Right lobe of liver (tissue), 6 donors: ENCODE data around the gene DDX43. TPM values are rescaled to one million over a fixed set of nuclear protein-coding genes. Genes with fewer than 3 reads are reported as not detected.
"Not testable (repeated sequence)": the region's sequence is repeated elsewhere in the genome, so short reads cannot be mapped to it uniquely, and the experiment has no call there.

Experiments used
- ATAC-seq, 4 donors: fragments of 200-7000 bp; cut with Tn5 transposase; one replicate each; pipeline ENCODE4 v1.9.1; 2020; ENCODE audit warnings: mild to moderate bottlenecking in 4 of 4, moderate library complexity in 4 of 4
- DNase-seq, 3 donors: peaks; one replicate each; pipeline ENCODE4 v3.0.0-alpha.2; 2020
- H3K27ac ChIP-seq, 3 donors: fragments of 200-600 bp; one replicate each; pipeline ENCODE4 v1.8.0; 2022
- H3K27me3 ChIP-seq, 2 donors: fragments of 200-600 bp; one replicate each; pipeline ENCODE4 v1.8.0; 2022
- H3K36me3 ChIP-seq, 4 donors: fragments of 200-600 bp; sonication (generic) in 1 of 4; one replicate each; pipeline versions ENCODE4 v1.5.1 to v1.8.0; 2017 to 2022; ENCODE audit warnings: control low read depth in 1 of 4
- H3K4me1 ChIP-seq, 4 donors: fragments of 200-600 bp; sonication (generic) in 1 of 4; one replicate each; pipeline versions ENCODE4 v1.5.1 to v1.8.0; 2017 to 2022; ENCODE audit warnings: control low read depth in 1 of 4
- H3K4me3 ChIP-seq, 3 donors: fragments of 200-600 bp; one replicate each; pipeline ENCODE4 v1.8.0; 2022
- H3K9me3 ChIP-seq, 4 donors: fragments of 200-600 bp; sonication (generic) in 1 of 4; one replicate each; pipeline versions ENCODE4 v1.5.1 to v1.8.0; 2017 to 2022; ENCODE audit warnings: control low read depth in 1 of 4
- POLR2A ChIP-seq: fragments of 450-650 bp; IDR thresholded peaks from one replicate; pipeline ENCODE4 v1.6.1; 2017; ENCODE audit warnings: antibody characterized with exemption, mild to moderate bottlenecking
- WGBS: methylation state at CpG from one replicate; pipeline ENCODE4 v1.1.6; 2018; ENCODE audit warnings: low coverage, low lambda C conversion rate; ENCODE audit not compliant: insufficient coverage; ENCODE audit errors: missing lambda C conversion rate; 5-methylcytosine and 5-hydroxymethylcytosine counted together
- intact Hi-C, 2 donors: fragments of 100-400 bp; cut with DNase I; formaldehyde crosslinking; loops; one replicate each; pipeline versions ENCODE4 v1.11.2 to v1.14.1; 2022
- small RNA-seq, 2 experiments: library from RNA; depleted of rRNA; stranded (forward); fragments of <200 nt; gene quantifications; one replicate each; pipeline ENCODE3, GENCODE V24; 2016
- total RNA-seq, 6 experiments: library from RNA; depleted of rRNA in 2 of 6; stranded (reverse); fragments of >200 nt in 2 of 6; fragmentation: NEBNext Ultra II Directional in 3 of 6; extraction: Animal tissue kit (Norgen Biotek cat#: 25700) in 3 of 6; gene quantifications; one replicate each; pipeline versions ENCODE4 v1.1.0 to v1.2.4, GENCODE V29; 2016 to 2023
- TF ChIP-seq, protein P1 (sequence below), 4 donors: fragments of 200-600 bp in 3 of 4; fragments of 450-650 bp in 1 of 4; IDR thresholded peaks; one replicate each; pipeline versions ENCODE4 v1.5.1 to v1.8.0; 2016 to 2022; ENCODE audit warnings: antibody characterized with exemption in 4 of 4, mild to moderate bottlenecking in 2 of 4
- donor health status: DM: no; HTN: yes; CAD: no.
- donor health status: DM: no; HTN: no; CAD: no.
- donor health status: DM: no; HTN: no; CAD: no.
- donor health status: DM: no; HTN: yes; CAD: no.
- donor health status: DM: no; HTN: yes; CAD: no.

The DDX43 gene
- total RNA-seq, 6 experiments from 2014 or later: not detected

- WGBS: 15% methylated on average over 3 of the region's 3 CpGs
- no peaks in the 10 kb centered on the region for H3K36me3 ChIP-seq
- no peak overlapping the region for H3K4me3 ChIP-seq
- ATAC-seq: peak in 3 of 4 donors; percentile 46 to 67 (median 57)
- intact Hi-C loops: no loop called here
- H3K27ac ChIP-seq: no peak overlapping the region
- H3K27me3 ChIP-seq: no peaks in the 10 kb centered on the region
- no peaks in the 10 kb centered on the region for H3K4me1 ChIP-seq
- DNase-seq: no peak
- TF ChIP-seq, protein P1, sequence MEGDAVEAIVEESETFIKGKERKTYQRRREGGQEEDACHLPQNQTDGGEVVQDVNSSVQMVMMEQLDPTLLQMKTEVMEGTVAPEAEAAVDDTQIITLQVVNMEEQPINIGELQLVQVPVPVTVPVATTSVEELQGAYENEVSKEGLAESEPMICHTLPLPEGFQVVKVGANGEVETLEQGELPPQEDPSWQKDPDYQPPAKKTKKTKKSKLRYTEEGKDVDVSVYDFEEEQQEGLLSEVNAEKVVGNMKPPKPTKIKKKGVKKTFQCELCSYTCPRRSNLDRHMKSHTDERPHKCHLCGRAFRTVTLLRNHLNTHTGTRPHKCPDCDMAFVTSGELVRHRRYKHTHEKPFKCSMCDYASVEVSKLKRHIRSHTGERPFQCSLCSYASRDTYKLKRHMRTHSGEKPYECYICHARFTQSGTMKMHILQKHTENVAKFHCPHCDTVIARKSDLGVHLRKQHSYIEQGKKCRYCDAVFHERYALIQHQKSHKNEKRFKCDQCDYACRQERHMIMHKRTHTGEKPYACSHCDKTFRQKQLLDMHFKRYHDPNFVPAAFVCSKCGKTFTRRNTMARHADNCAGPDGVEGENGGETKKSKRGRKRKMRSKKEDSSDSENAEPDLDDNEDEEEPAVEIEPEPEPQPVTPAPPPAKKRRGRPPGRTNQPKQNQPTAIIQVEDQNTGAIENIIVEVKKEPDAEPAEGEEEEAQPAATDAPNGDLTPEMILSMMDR (IDR thresholded peaks at IDR 0.05): no peak
- no peak for TF ChIP-seq POLR2A
- H3K9me3 ChIP-seq: no peaks in the 10 kb centered on the region
These were observed 61.4 kb downstream of the DDX43 start for GRCh38 chr6:73455865-73456629.

DNA sequence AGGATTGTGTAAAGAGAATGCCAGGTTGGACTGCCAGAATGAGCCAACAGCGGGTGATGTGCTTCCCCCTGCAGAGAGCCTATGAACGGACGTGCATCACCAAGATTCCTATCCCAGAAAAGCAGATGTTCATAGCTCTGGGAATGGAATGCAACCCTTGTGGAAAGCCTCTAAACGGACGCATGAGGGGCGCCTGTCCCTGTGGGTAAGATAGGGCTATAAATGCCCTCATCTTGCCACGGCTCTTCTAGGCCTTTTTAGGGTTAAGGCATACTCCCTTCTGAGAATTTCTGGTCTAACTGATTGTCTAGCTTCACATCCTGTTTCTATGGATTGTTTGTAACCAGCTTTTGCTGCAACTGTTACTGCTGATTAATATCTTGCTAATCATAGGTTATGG is 64.8 kb downstream of the DDX43 start:
- DNase-seq, H3K9me3 ChIP-seq, H3K27ac ChIP-seq, H3K4me3 ChIP-seq, ATAC-seq, intact Hi-C loops, H3K27me3 ChIP-seq, H3K36me3 ChIP-seq: not testable (repeated sequence)
- 78% methylated on average over 7 of the region's 7 CpGs for WGBS
- H3K4me1 ChIP-seq: peaks cover 0 to 18% (median 7%) of the 10 kb centered on the region in 4 donors

GRCh38 chr6:73460056-73460455 is 65.4 kb downstream of the DDX43 start:
- DNase-seq (no peak), ATAC-seq (no peak)
- TF ChIP-seq POLR2A: no peak
- TF ChIP-seq, protein P1 (IDR thresholded peaks at IDR 0.05): no peak
- 74% methylated on average over 5 of the region's 5 CpGs for WGBS
- no peak overlapping the region for H3K27ac ChIP-seq
- intact Hi-C loops: no loop called here
- H3K36me3 ChIP-seq: peaks cover 0 to 3% (median 0%) of the 10 kb centered on the region in 4 donors
- H3K9me3 ChIP-seq: no peaks in the 10 kb centered on the region
- no peak overlapping the region for H3K4me3 ChIP-seq
- peaks cover 0 to 18% (median 8%) of the 10 kb centered on the region in 4 donors for H3K4me1 ChIP-seq
- no peaks in the 10 kb centered on the region for H3K27me3 ChIP-seq

- ATAC-seq: peak; percentile 94 to 96 (median 96)
- no peaks in the 10 kb centered on the region for H3K27me3 ChIP-seq
- H3K27ac ChIP-seq: peak within 1 kb of the TSS; percentile 92 to 97 (median 92)
- TF ChIP-seq, protein P1 (IDR thresholded peaks at IDR 0.05): no peak
- peak; percentile 78 for TF ChIP-seq POLR2A
- 1% methylated on average over 44 of the region's 55 CpGs for WGBS
- H3K4me1 ChIP-seq: peaks cover 0 to 18% (median 8%) of the 10 kb centered on the region in 4 donors
- H3K4me3 ChIP-seq: peak within 1 kb of the TSS; percentile 79 to 86 (median 85)
- peak; percentile 89 to 95 (median 93) for DNase-seq
- H3K36me3 ChIP-seq: peaks cover 0 to 9% (median 7%) of the 10 kb centered on the region in 4 donors
- intact Hi-C loops: no loop called here
- H3K9me3 ChIP-seq: no peaks in the 10 kb centered on the region
These were observed 67.1 kb downstream of the DDX43 start, which contains the start of gene MTO1 for GRCh38 chr6:73461537-73462350. Gene MTO1, plus strand, starts transcription at chr6:73461737. Its CDS starts 118 bp downstream, at chr6:73461855.

Small RNAs within 50 kb of the gene (small RNA-seq; reads per million reads assigned to genes)
- gene RNU6-975P (0 reads per million in 2 experiments), gene RPL39P3 (0 reads per million in 2 experiments)

Other genes starting within 250 kb of the DDX43 start
- gene KHDC1L, start 169.3 kb upstream of the DDX43 start, total RNA-seq: not detected
- gene KHDC1, start 131.6 kb upstream of the DDX43 start, total RNA-seq: under 1 TPM in 1 of 6 experiments, not detected in 5; 0.55 TPM
- not detected for gene DPPA5, start 40.6 kb upstream of the DDX43 start, total RNA-seq
- gene KHDC3L, start 32.2 kb upstream of the DDX43 start, total RNA-seq: not detected
- not detected for gene OOEP, start 24.9 kb upstream of the DDX43 start, total RNA-seq
- gene CGAS, start 57.5 kb downstream of the DDX43 start, total RNA-seq: 1 to 10 TPM in 1 of 6 experiments, under 1 TPM in 5; 0.37 to 1.1 (median 0.78) TPM
- gene MTO1, start 66.9 kb downstream of the DDX43 start, total RNA-seq: 10 to 100 TPM; 24.6 to 33.7 (median 29.0) TPM
- gene EEF1A1, start 126.2 kb downstream of the DDX43 start, total RNA-seq: 1,000 to 10,000 TPM; 2,452 to 4,356 (median 3,217) TPM